GM12878 (cell line): ENCODE results near the gene UBE3C. TPM values are rescaled to one million over a fixed set of nuclear protein-coding genes. Genes with fewer than 3 reads are reported as not detected.
A peak's percentile ranks its signal among the peaks of the same experiment; 100 is the strongest.

Experiments used
- ATAC-seq: fragments of 200-7000 bp; cut with Tn5 transposase; 3 replicates; pipeline ENCODE4 v1.9.1; 2020; ENCODE audit warnings: mild to moderate bottlenecking, moderate library complexity
- BruUV-seq: library from RNA; stranded (reverse); fragments of 400-500 nt; replicated peaks from 2 replicates; lab custom pipeline; 2021; lab: Mats Ljungman, UMichigan
- CTCF ChIA-PET: fragments of 300-600 bp; sonication (Branson Sonifier 250); formaldehyde crosslinking; extraction: SDS; loops from one replicate; lab custom pipeline; 2021; ENCODE audit warnings: inconsistent platforms; lab: Yijun Ruan, JAX
- POLR2A ChIA-PET: fragments of 350-600 bp; formaldehyde crosslinking; extraction: SDS; loops from one replicate; lab custom pipeline; 2021; ENCODE audit warnings: inconsistent platforms; lab: Charles Lee
- RAD21 ChIA-PET: fragments of 300-600 bp; sonication (Branson Sonifier 250); formaldehyde crosslinking; loops from one replicate; lab custom pipeline; 2023; ENCODE audit warnings: antibody characterized with exemption; ENCODE audit not compliant: unreplicated experiment; lab: Charles Lee
- SMC1A ChIA-PET: fragments of 300-600 bp; sonication (Branson Sonifier 250); formaldehyde crosslinking; loops from one replicate; lab custom pipeline; 2023; ENCODE audit not compliant: unreplicated experiment, uncharacterized antibody; lab: Charles Lee
- DNase-seq: peaks from one replicate; pipeline ENCODE4 v3.0.0-alpha.2; 2011; ENCODE audit warnings: low read depth, low spot score
- FAIRE-seq: peaks from 3 replicates; lab custom pipeline; 2011; peaks lifted over from hg19 to GRCh38; lab: Jason Lieb, UNC
- H2AFZ ChIP-seq: 2 replicates; pipeline ENCODE4 v1.6.0; 2011; ENCODE audit warnings: low read depth, low read length, control low read depth; ENCODE audit not compliant: control insufficient read depth
- H3K27ac ChIP-seq: 2 replicates; pipeline ENCODE4 v1.5.1; 2011; ENCODE audit warnings: control low read depth; ENCODE audit not compliant: control insufficient read depth, insufficient read depth
- H3K27me3 ChIP-seq, 2 experiments: replicated peaks in 1 of 2; 2 replicates each; pipeline versions ENCODE4 v1.6.0 to v1.6.1; 2011; ENCODE audit warnings: low read length in 1 of 2; ENCODE audit not compliant: control insufficient read depth in 2 of 2, insufficient read depth in 2 of 2
- H3K36me3 ChIP-seq, 2 experiments: 2 replicates each; pipeline ENCODE4 v1.5.1; 2011; ENCODE audit warnings: low read length in 1 of 2; ENCODE audit not compliant: control insufficient read depth in 2 of 2, insufficient read depth in 2 of 2
- H3K4me1 ChIP-seq: 2 replicates; pipeline ENCODE4 v1.6.1; 2011; ENCODE audit warnings: mild to moderate bottlenecking, low read length, moderate library complexity, mixed read lengths; ENCODE audit not compliant: control insufficient read depth, insufficient read depth
- H3K4me2 ChIP-seq: 2 replicates; pipeline ENCODE4 v1.6.0; 2011; ENCODE audit warnings: control low read depth; ENCODE audit not compliant: control insufficient read depth, insufficient read depth
- H3K4me3 ChIP-seq: fragments of 200-600 bp; sonication (generic); 2 replicates; pipeline ENCODE4 v1.5.1; 2016
- H3K79me2 ChIP-seq: 2 replicates; pipeline ENCODE4 v1.6.0; 2011; ENCODE audit warnings: low read length; ENCODE audit not compliant: control insufficient read depth, insufficient read depth
- H3K9ac ChIP-seq: 2 replicates; pipeline ENCODE4 v1.8.0; 2011; ENCODE audit warnings: low read length, control low read depth, mixed read lengths; ENCODE audit not compliant: control insufficient read depth, insufficient read depth
- H3K9me3 ChIP-seq: replicated peaks from 3 replicates; pipeline ENCODE4 v1.5.1; 2011; ENCODE audit warnings: mild to moderate bottlenecking, low read length; ENCODE audit not compliant: control insufficient read depth, insufficient read depth
- H4K20me1 ChIP-seq: 2 replicates; pipeline ENCODE4 v1.6.0; 2011; ENCODE audit not compliant: control insufficient read depth, insufficient read depth
- CHD4 ChIP-seq: fragments of 200-600 bp; sonication (generic); IDR thresholded peaks from 2 replicates; pipeline ENCODE4 v1.6.1; 2016; ENCODE audit warnings: mild to moderate bottlenecking
- CUX1 ChIP-seq: IDR thresholded peaks from 2 replicates; pipeline ENCODE4 v1.6.1; 2012; ENCODE audit warnings: improper control_type of control experiment, low read depth, low read length; ENCODE audit not compliant: insufficient replicate concordance
- DPF2 ChIP-seq: fragments of 450-650 bp; IDR thresholded peaks from 2 replicates; pipeline ENCODE4 v1.6.1; 2017; ENCODE audit warnings: mild to moderate bottlenecking
- GATAD2B ChIP-seq: fragments of 450-650 bp; conservative IDR thresholded peaks from 2 replicates; pipeline ENCODE4 v1.6.1; 2017; ENCODE audit warnings: low read depth, mild to moderate bottlenecking, moderate library complexity
- PAX5 ChIP-seq: IDR thresholded peaks from 2 replicates; pipeline ENCODE4 v1.6.1; 2011; ENCODE audit warnings: low read depth, low read length, borderline replicate concordance
- SP1 ChIP-seq: IDR thresholded peaks from one replicate; pipeline ENCODE4 v1.6.1; 2011; ENCODE audit warnings: low read depth, low read length
- TARDBP ChIP-seq: IDR thresholded peaks from 2 replicates; pipeline ENCODE4 v1.6.1; 2016; ENCODE audit warnings: borderline replicate concordance
- ZBTB40 ChIP-seq: fragments of 450-650 bp; IDR thresholded peaks from 2 replicates; pipeline ENCODE4 v1.6.1; 2016; ENCODE audit warnings: mild to moderate bottlenecking, moderate library complexity, borderline replicate concordance
- ZNF217 ChIP-seq: fragments of 450-650 bp; IDR thresholded peaks from 2 replicates; pipeline ENCODE4 v1.6.1; 2017; ENCODE audit warnings: antibody characterized with exemption, mild to moderate bottlenecking
- ZNF24 ChIP-seq: fragments of 450-650 bp; IDR thresholded peaks from 2 replicates; pipeline ENCODE4 v1.6.1; 2017; ENCODE audit warnings: antibody characterized with exemption, mild to moderate bottlenecking
- ZNF384 ChIP-seq: IDR thresholded peaks from 2 replicates; pipeline ENCODE4 v1.6.1; 2012; ENCODE audit warnings: low read depth, mild to moderate bottlenecking, low read length, improper control_type of control experiment, borderline replicate concordance
- WGBS: methylation state at CpG from one replicate; pipeline ENCODE4 v1.1.6; 2016; ENCODE audit warnings: low lambda C conversion rate; ENCODE audit not compliant: insufficient replicate concordance, insufficient coverage; ENCODE audit errors: missing lambda C conversion rate; 5-methylcytosine and 5-hydroxymethylcytosine counted together
- in situ Hi-C: fragments of 300-500 bp; cut with MboI; formaldehyde crosslinking; loops from 9 replicates; pipeline ENCODE4 v1.14.3; 2018; ENCODE audit warnings: mixed read lengths
- intact Hi-C: fragments of 100-400 bp; cut with micrococcal nuclease; formaldehyde crosslinking; loops from one replicate; pipeline ENCODE4 v1.14.2; 2022; ENCODE audit not compliant: unreplicated experiment
- polyA plus RNA-seq, 11 experiments: library from polyadenylated mRNA; depleted of rRNA in 4 of 11; unstranded in 6 of 11; stranded (reverse) in 5 of 11; fragments of >200 nt; fragmentation: Nextera tagmentation in 4 of 11; fragmentation: Illumina TruSeq in 1 of 11; extraction: Ambion mirVana in 4 of 11; extraction: Trizol in 1 of 11; gene quantifications; 1 replicate in 1 of 11; 2 replicates in 10 of 11; pipeline versions ENCODE4 v1.2.1 to v1.2.3, GENCODE V29; 2011 to 2016; ENCODE audit warnings: inconsistent platforms in 2 of 11, missing spikeins in 2 of 11, low read depth in 1 of 11
- total RNA-seq, 4 experiments: library from RNA; depleted of rRNA in 3 of 4; stranded (reverse); fragments of >200 nt in 3 of 4; fragmentation: Illumina TruSeq in 1 of 4; extraction: Trizol in 1 of 4; gene quantifications; 2 replicates each; pipeline versions ENCODE4 v1.2.1 to v1.2.3, GENCODE V29; 2013 to 2021

The UBE3C gene
- total and polyA plus RNA-seq, 10 of the 15 experiments (the other 5 are each of a cell fraction or from before 2014, with no cell fraction given): 7.9 to 65.9 (median 45.2) TPM

- ATAC-seq (peak; percentile 4; the same call in 2 of the 3 replicates), DNase-seq (no peak), FAIRE-seq (no peak)
- RAD21 ChIA-PET: interaction anchor here (0.9 kb wide), 1 partner anchor 27 kb away, joined by 3 read pairs; no protein-coding TSS in a partner anchor
- POLR2A ChIA-PET: interaction anchor here (0.5 kb wide), 1 partner anchor 25 kb away, joined by 3 read pairs; no protein-coding TSS in a partner anchor
- intact Hi-C loops (loop anchor here (2.0 kb wide), 1 partner anchor 39 kb away; no protein-coding TSS in a partner anchor), in situ Hi-C loops (no loop called here)
- H3K4me2 ChIP-seq: peak overlapping the region; percentile 86
- H3K4me3 ChIP-seq: 0 out of 2 replicates have a peak overlapping the region, but pooled peaks have one; percentile 14
- 38% methylated on average over 10 of the region's 10 CpGs for WGBS
- no peaks in the 10 kb centered on the region for H3K79me2 ChIP-seq
- CTCF ChIA-PET: interaction anchor here (2.6 kb wide), 1 partner anchor 38 kb away, joined by 11 read pairs; no protein-coding TSS in a partner anchor
- BruUV-seq: no TSS peak
- H3K27me3 ChIP-seq: no peaks in the 10 kb centered on the region
- H3K9ac ChIP-seq: peak overlapping the region; percentile 70; the same call in 1 of the 2 replicates
- H2AFZ ChIP-seq: peak overlapping the region; percentile 95
- peaks cover 16% of the 10 kb centered on the region for H3K4me1 ChIP-seq
- no peaks in the 10 kb centered on the region for H3K36me3 ChIP-seq
- TF ChIP-seq TARDBP (no peak), CHD4 (no peak), ZNF217 (no peak), DPF2 (no peak), GATAD2B (no peak), ZNF384 (no peak), ZNF24 (no peak), ZBTB40 (no peak), PAX5 (no peak), CUX1 (no peak), SP1 (no peak)
- SMC1A ChIA-PET: interaction anchor here (0.8 to 1.8 kb wide), 4 partner anchors 16 to 52 kb away, joined by 3 to 4 read pairs (median 3); no protein-coding TSS in a partner anchor
- peak overlapping the region; percentile 87 for H3K27ac ChIP-seq
- no peaks in the 10 kb centered on the region for H3K9me3 ChIP-seq
- H4K20me1 ChIP-seq: no peaks in the 10 kb centered on the region
Measured at GRCh38 chr7:157301610-157302120, 162.9 kb downstream of the UBE3C start.
